ENCODE data around the gene PAMR1. TPM values are rescaled to one million over a fixed set of nuclear protein-coding genes. Genes with fewer than 3 reads are reported as not detected.

The PAMR1 gene
- total RNA-seq, 1 experiment from 2014 or later: not detected

GRCh38 chr11:35419830-35420333 lies 105.5 kb downstream of the PAMR1 start:
- Mint-ChIP-seq H3K4me3 (ENCODE audit: low read depth, unreplicated experiment) (peak overlapping the region; percentile 63), H3K9me3 (ENCODE audit: low read depth, unreplicated experiment) (no peaks in the 10 kb centered on the region), H3K27me3 (ENCODE audit: unreplicated experiment) (peaks cover 97% of the 10 kb centered on the region), H3K27ac (ENCODE audit: unreplicated experiment) (no peak overlapping the region), H3K4me1 (ENCODE audit: low read depth, unreplicated experiment) (peaks cover 10% of the 10 kb centered on the region), H3K36me3 (ENCODE audit: insufficient read depth, unreplicated experiment) (peaks cover 8% of the 10 kb centered on the region)
- no peak for DNase-seq
- CTCF ChIA-PET: interaction anchor here (0.7 kb wide), 2 partner anchors 295 to 659 kb away, joined by 5 read pairs; no protein-coding TSS in a partner anchor
- no peak for TF ChIP-seq CTCF (IDR thresholded peaks at IDR 0.05; ENCODE audit: unreplicated experiment)
- BruUV-seq (replicated peaks): no TSS peak
- intact Hi-C loops (cut with micrococcal nuclease; ENCODE audit: unreplicated experiment): no loop called here

GRCh38 chr11:35419184-35419829 lies 106.1 kb downstream of the PAMR1 start, which contains the start of gene SLC1A2:
Gene SLC1A2, minus strand, starts transcription at chr11:35419558. Its CDS starts 592 bp downstream, at chr11:35418966.
- Mint-ChIP-seq H3K4me1 (ENCODE audit: low read depth, unreplicated experiment) (peaks cover 10% of the 10 kb centered on the region), H3K4me3 (ENCODE audit: low read depth, unreplicated experiment) (peak within 1 kb of the TSS; percentile 63), H3K27me3 (ENCODE audit: unreplicated experiment) (peaks cover 97% of the 10 kb centered on the region), H3K36me3 (ENCODE audit: insufficient read depth, unreplicated experiment) (peaks cover 8% of the 10 kb centered on the region), H3K27ac (ENCODE audit: unreplicated experiment) (no peak within 1 kb of the TSS), H3K9me3 (ENCODE audit: low read depth, unreplicated experiment) (no peaks in the 10 kb centered on the region)
- DNase-seq: peak; percentile 18
- no TSS peak for BruUV-seq (replicated peaks)
- intact Hi-C loops (cut with micrococcal nuclease; ENCODE audit: unreplicated experiment): no loop called here
- CTCF ChIA-PET: interaction anchor here (0.7 kb wide), 2 partner anchors 296 to 659 kb away, joined by 5 read pairs; no protein-coding TSS in a partner anchor
- no peak for TF ChIP-seq CTCF (IDR thresholded peaks at IDR 0.05; ENCODE audit: unreplicated experiment)

DNA sequence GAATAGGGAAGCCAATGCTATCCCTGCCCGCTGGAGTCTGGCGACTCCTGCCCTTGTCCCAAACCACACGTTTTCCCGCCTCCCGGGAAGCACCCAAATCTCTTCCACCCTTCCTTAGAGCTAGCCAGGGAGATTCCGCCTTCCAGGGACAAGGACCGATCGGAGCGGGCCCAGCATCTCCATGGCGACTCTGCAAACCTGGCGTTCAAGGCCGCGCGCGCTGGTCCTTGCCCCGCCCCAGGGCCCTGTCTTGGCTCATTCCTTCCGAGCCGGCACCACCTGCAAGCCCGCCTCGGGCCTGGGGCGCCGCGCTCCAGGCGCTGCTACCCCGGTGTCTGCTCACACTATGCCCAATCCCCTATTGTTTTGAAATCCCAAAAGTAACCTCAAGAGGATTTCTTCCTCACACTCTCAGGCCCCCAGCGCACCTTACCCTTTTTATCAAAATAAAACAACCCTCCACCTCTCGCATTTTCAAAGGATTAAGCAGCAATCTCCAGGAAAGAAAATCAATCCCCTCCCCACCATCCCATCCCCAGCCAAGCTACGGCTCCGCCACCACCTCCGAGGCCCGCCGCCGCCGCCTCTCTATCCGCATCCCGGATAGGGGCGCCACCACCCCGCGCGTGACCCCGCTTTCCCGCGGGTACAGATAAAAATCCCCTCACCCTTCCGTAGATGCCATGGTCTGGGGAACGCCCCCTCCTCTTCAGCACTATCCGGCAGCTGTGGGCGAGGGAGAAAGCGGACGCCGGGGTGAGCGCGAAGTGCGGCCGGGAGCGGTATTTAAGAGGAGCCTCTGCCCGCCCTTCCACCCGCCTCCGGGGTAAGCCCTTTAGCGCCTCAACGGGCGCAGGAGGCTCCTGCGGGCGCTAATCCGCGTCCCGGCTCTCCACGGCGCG lies 106.9 kb downstream of the PAMR1 start:
- CTCF ChIA-PET: interaction anchor here (0.6 kb wide), 1 partner anchor 581 kb away, joined by 4 read pairs; no protein-coding TSS in a partner anchor
- TF ChIP-seq CTCF (IDR thresholded peaks at IDR 0.05; ENCODE audit: unreplicated experiment): no peak
- DNase-seq: peak; percentile 34
- intact Hi-C loops (cut with micrococcal nuclease; ENCODE audit: unreplicated experiment): no loop called here
- Mint-ChIP-seq H3K36me3 (ENCODE audit: insufficient read depth, unreplicated experiment) (peaks cover 8% of the 10 kb centered on the region), H3K4me3 (ENCODE audit: low read depth, unreplicated experiment) (peak overlapping the region; percentile 63), H3K9me3 (ENCODE audit: low read depth, unreplicated experiment) (no peaks in the 10 kb centered on the region), H3K27ac (ENCODE audit: unreplicated experiment) (no peak overlapping the region), H3K27me3 (ENCODE audit: unreplicated experiment) (peaks cover 97% of the 10 kb centered on the region), H3K4me1 (ENCODE audit: low read depth, unreplicated experiment) (peaks cover 10% of the 10 kb centered on the region)
- BruUV-seq (replicated peaks): no TSS peak

- Mint-ChIP-seq H3K9me3 (ENCODE audit: low read depth, unreplicated experiment) (no peaks in the 10 kb centered on the region), H3K4me3 (ENCODE audit: low read depth, unreplicated experiment) (no peak overlapping the region), H3K27me3 (ENCODE audit: unreplicated experiment) (peaks cover 69% of the 10 kb centered on the region), H3K4me1 (ENCODE audit: low read depth, unreplicated experiment) (peaks cover 10% of the 10 kb centered on the region), H3K27ac (ENCODE audit: unreplicated experiment) (no peak overlapping the region), H3K36me3 (ENCODE audit: insufficient read depth, unreplicated experiment) (peaks cover 8% of the 10 kb centered on the region)
- intact Hi-C loops (cut with micrococcal nuclease; ENCODE audit: unreplicated experiment): no loop called here
- no TSS peak for BruUV-seq (replicated peaks)
- DNase-seq: no peak
- CTCF ChIA-PET: interaction anchor here (0.6 kb wide), 1 partner anchor 240 kb away, joined by 3 read pairs; no protein-coding TSS in a partner anchor
- no peak for TF ChIP-seq CTCF (IDR thresholded peaks at IDR 0.05; ENCODE audit: unreplicated experiment)
Observed at GRCh38 chr11:35415487-35415886, 109.9 kb downstream of the PAMR1 start.

All from Calu3 (cell line).